ENCODE results near the gene OCA2. TPM values are rescaled to one million over a fixed set of nuclear protein-coding genes. Genes with fewer than 3 reads are reported as not detected.

The OCA2 gene
- polyA plus RNA-seq, 1 experiment, result not detected

DNA sequence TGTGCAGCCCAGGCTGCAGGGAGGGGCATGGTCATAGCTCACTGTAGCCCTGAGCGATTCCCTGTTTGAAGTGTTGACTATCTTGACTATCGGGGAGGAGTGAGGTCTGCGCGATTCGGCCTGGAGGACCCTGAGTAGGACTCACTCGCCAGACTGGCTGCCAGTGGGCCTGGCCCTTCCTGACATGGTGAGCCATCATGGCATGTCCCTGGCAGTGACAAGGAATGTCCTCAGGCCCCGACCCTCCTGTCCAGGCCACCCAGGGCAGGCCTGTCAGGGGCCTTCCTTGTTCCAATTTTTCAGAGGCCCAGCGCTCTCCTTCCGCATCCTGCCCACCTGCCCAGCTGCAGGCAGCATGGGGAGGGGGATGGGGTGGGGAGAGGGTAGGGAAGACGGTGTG lies 5.2 kb upstream of the OCA2 start:
- Histone ChIP-seq H3K4me3 (ENCODE audit: low read depth, low read length) (no peak overlapping the region), H3K9me3 (ENCODE audit: control insufficient read depth, insufficient read depth, low read length) (peaks cover 2% of the 10 kb centered on the region; the same call in 1 of the 2 replicates), H3K27me3 (ENCODE audit: control insufficient read depth, insufficient read depth, low read length) (peaks cover 24% of the 10 kb centered on the region), H3K27ac (ENCODE audit: low read depth, low read length) (no peak overlapping the region)
- CTCF ChIA-PET, result interaction anchor here (1.9 kb wide), 1 partner anchor 22 kb away, joined by 10 read pairs; no protein-coding TSS in a partner anchor
- no peak for DNase-seq (ENCODE audit: low read depth, low spot score)
- POLR2A ChIA-PET, result no interaction called here
- TF ChIP-seq, protein P1, sequence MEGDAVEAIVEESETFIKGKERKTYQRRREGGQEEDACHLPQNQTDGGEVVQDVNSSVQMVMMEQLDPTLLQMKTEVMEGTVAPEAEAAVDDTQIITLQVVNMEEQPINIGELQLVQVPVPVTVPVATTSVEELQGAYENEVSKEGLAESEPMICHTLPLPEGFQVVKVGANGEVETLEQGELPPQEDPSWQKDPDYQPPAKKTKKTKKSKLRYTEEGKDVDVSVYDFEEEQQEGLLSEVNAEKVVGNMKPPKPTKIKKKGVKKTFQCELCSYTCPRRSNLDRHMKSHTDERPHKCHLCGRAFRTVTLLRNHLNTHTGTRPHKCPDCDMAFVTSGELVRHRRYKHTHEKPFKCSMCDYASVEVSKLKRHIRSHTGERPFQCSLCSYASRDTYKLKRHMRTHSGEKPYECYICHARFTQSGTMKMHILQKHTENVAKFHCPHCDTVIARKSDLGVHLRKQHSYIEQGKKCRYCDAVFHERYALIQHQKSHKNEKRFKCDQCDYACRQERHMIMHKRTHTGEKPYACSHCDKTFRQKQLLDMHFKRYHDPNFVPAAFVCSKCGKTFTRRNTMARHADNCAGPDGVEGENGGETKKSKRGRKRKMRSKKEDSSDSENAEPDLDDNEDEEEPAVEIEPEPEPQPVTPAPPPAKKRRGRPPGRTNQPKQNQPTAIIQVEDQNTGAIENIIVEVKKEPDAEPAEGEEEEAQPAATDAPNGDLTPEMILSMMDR (IDR thresholded peaks at IDR 0.05; ENCODE audit: low read depth, low read length), result no peak

DNA sequence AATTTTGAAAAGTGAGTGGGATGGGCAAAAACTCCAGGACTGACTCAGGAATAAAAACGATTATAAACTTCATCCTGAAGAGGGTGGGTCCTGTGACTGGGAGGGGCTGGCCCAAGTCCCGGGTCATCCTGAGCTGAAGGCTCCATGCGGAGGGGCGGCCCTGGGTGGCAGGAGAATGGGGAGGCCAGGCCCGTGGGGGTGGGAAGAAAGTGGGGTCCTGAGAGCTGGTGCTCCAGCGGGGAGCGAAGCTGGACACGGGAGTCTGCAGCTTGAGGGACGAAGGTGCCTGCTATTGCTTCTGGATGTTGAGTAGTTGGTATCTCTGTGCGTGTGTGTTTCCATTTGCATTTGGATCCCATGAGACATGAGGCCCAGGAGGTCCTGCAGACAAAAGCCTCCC lies 4.7 kb upstream of the OCA2 start:
- Histone ChIP-seq H3K9me3 (ENCODE audit: control insufficient read depth, insufficient read depth, low read length) (peaks cover 2% of the 10 kb centered on the region; the same call in 1 of the 2 replicates), H3K27me3 (ENCODE audit: control insufficient read depth, insufficient read depth, low read length) (peaks cover 27% of the 10 kb centered on the region), H3K4me3 (ENCODE audit: low read depth, low read length) (no peak overlapping the region), H3K27ac (ENCODE audit: low read depth, low read length) (no peak overlapping the region)
- CTCF ChIA-PET, result interaction anchor here (1.9 kb wide), 1 partner anchor 23 kb away, joined by 10 read pairs; no protein-coding TSS in a partner anchor
- POLR2A ChIA-PET, result no interaction called here
- TF ChIP-seq, protein P1 (IDR thresholded peaks at IDR 0.05; ENCODE audit: low read depth, low read length), result no peak
- DNase-seq (ENCODE audit: low read depth, low spot score), result no peak

DNA sequence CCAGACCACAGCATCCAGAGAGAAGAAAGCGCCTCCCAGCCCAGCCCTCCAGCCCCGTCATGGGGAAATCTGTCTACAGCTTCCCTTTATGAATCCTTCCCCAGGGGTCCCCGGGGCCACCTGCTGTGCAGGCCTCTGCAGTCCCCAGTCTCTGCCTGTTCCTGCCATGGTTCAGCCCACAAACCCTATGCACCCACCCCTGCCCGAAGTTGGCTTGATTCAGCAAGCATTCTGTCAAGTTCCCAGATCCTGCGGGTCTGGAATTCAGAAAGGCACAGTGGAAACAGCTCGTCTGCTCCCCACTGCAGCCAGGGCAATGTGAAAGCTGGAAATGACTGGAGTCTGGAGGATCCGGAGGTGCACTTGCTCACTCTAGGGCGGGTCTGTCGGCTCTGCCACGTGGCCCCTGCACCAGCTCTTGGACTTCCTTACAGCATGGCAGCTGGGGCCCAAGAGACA lies 2.9 kb upstream of the OCA2 start:
- Histone ChIP-seq H3K27me3 (ENCODE audit: control insufficient read depth, insufficient read depth, low read length) (peaks cover 44% of the 10 kb centered on the region), H3K4me3 (ENCODE audit: low read depth, low read length) (no peak overlapping the region), H3K9me3 (ENCODE audit: control insufficient read depth, insufficient read depth, low read length) (peaks cover 2% of the 10 kb centered on the region; the same call in 1 of the 2 replicates), H3K27ac (ENCODE audit: low read depth, low read length) (no peak overlapping the region)
- POLR2A ChIA-PET, result no interaction called here
- DNase-seq (ENCODE audit: low read depth, low spot score), result no peak
- CTCF ChIA-PET, result interaction anchor here (0.6 kb wide), 1 partner anchor 17 kb away, joined by 3 read pairs; no protein-coding TSS in a partner anchor
- TF ChIP-seq, protein P1 (IDR thresholded peaks at IDR 0.05; ENCODE audit: low read depth, low read length), result no peak

DNA sequence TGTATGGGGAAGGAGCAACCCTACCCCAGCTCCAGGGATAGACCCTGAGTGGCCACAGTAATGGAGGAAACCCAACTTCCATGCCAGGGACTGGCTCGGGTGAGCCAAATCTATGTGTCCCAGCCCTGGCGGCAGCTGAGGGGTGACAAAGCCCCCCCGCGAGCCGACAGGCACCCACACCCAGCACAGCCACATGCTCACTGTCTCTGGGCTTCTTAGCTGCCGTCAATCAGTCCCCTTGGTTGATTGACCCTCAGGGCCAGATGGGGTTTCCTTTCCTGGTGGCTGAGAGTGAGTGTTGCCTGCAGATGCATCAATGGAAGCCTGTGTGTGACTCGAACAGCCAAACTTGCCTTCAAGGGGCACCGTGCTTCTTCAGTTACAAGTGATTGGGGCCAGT lies 2.1 kb upstream of the OCA2 start:
- peaks cover 52% of the 10 kb centered on the region for H3K27me3 ChIP-seq (ENCODE audit: control insufficient read depth, insufficient read depth, low read length)
- H3K9me3 ChIP-seq (ENCODE audit: control insufficient read depth, insufficient read depth, low read length), result peaks cover 2% of the 10 kb centered on the region; the same call in 1 of the 2 replicates
- ChIA-PET CTCF (interaction anchor here (0.6 kb wide), 1 partner anchor 16 kb away, joined by 3 read pairs; no protein-coding TSS in a partner anchor), POLR2A (no interaction called here)
- H3K4me3 ChIP-seq (ENCODE audit: low read depth, low read length), result no peak overlapping the region
- TF ChIP-seq, protein P1 (IDR thresholded peaks at IDR 0.05; ENCODE audit: low read depth, low read length), result no peak
- no peak for DNase-seq (ENCODE audit: low read depth, low spot score)
- no peak overlapping the region for H3K27ac ChIP-seq (ENCODE audit: low read depth, low read length)

DNA sequence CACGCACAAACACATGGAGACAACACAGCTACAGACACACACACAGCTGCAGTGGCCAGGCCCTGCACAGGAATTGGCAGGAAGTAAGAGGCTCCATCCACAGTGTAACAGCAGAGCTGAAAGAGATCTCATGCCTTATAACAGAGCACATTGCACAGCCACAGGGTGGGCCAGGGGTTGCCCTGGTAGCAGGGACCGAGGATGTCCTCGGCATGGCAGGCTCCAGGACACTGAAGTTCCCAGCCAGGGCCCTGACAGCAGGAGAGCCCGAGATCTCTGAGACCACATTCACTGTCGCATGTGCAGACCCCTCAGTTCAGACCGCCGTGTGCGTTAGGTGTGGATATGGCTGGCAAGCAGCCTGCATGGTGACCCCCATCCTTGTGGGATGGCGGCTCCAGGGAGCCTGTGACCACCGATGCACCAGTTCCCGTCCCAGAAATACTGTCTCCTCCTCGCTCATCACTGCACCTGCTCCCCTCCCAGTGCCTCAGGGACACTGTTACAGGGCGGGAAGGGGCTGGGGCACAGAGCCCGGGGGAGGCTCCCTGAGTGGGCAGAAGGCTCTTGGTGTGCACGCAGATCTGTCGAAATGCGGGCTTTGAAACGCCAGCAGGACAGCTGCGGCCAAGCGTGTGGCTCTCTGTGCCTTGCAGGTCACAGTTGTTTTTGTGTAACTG lies 1.5 kb upstream of the OCA2 start:
- ChIA-PET POLR2A (no interaction called here), CTCF (no interaction called here)
- H3K4me3 ChIP-seq (ENCODE audit: low read depth, low read length), result no peak overlapping the region
- DNase-seq (ENCODE audit: low read depth, low spot score), result no peak
- H3K27me3 ChIP-seq (ENCODE audit: control insufficient read depth, insufficient read depth, low read length), result peaks cover 57% of the 10 kb centered on the region
- TF ChIP-seq, protein P1 (IDR thresholded peaks at IDR 0.05; ENCODE audit: low read depth, low read length), result no peak
- no peak overlapping the region for H3K27ac ChIP-seq (ENCODE audit: low read depth, low read length)
- peaks cover 2% of the 10 kb centered on the region; the same call in 1 of the 2 replicates for H3K9me3 ChIP-seq (ENCODE audit: control insufficient read depth, insufficient read depth, low read length)
